Small intestine (tissue), 7 donors: Measurements from ENCODE around the gene GJC2. TPM values are rescaled to one million over a fixed set of nuclear protein-coding genes. Genes with fewer than 3 reads are reported as not detected.

Source experiments
- DNase-seq, 2 donors: peaks; one replicate each; pipeline versions ENCODE4 v3.0.0 to v3.0.0-alpha.2; 2013
- FAIRE-seq: peaks from 2 replicates; lab custom pipeline; 2012; peaks lifted over from hg19 to GRCh38; lab: Jason Lieb, UNC
- H3K27ac ChIP-seq, 3 donors: one replicate each; pipeline ENCODE4 v1.5.1; 2013; ENCODE audit warnings: low read length in 2 of 3, mild to moderate bottlenecking in 2 of 3, control low read depth in 1 of 3, inconsistent platforms in 1 of 3, low read depth in 1 of 3, moderate library complexity in 1 of 3
- H3K27me3 ChIP-seq, 3 donors: one replicate each; pipeline ENCODE4 v1.6.1; 2013; ENCODE audit warnings: low read length in 3 of 3, inconsistent platforms in 1 of 3; ENCODE audit not compliant: control insufficient read depth in 3 of 3, insufficient read depth in 3 of 3
- H3K36me3 ChIP-seq, 3 donors: one replicate each; pipeline ENCODE4 v1.6.1; 2013; ENCODE audit warnings: low read length in 3 of 3, inconsistent platforms in 1 of 3, low read depth in 1 of 3, mild to moderate bottlenecking in 1 of 3, moderate library complexity in 1 of 3; ENCODE audit not compliant: control insufficient read depth in 3 of 3, insufficient read depth in 2 of 3
- H3K4me1 ChIP-seq, 3 donors: one replicate each; pipeline ENCODE4 v1.6.1; 2013; ENCODE audit warnings: low read length in 2 of 3, inconsistent platforms in 1 of 3, low read depth in 1 of 3, mild to moderate bottlenecking in 1 of 3, moderate library complexity in 1 of 3; ENCODE audit not compliant: control insufficient read depth in 3 of 3, insufficient read depth in 2 of 3
- H3K4me3 ChIP-seq, 3 donors: one replicate each; pipeline ENCODE4 v1.5.1; 2013; ENCODE audit warnings: low read length in 3 of 3, control low read depth in 1 of 3, inconsistent platforms in 1 of 3, low read depth in 1 of 3, mild to moderate bottlenecking in 1 of 3, moderate library complexity in 1 of 3
- H3K9me3 ChIP-seq, 2 donors: one replicate each; pipeline ENCODE4 v1.6.1; 2013; ENCODE audit warnings: low read depth in 1 of 2, low read length in 1 of 2; ENCODE audit not compliant: control insufficient read depth in 2 of 2, insufficient read depth in 1 of 2
- WGBS, 3 donors: extraction: QIAGEN DNeasy Blood & Tissue Kit; methylation state at CpG; one replicate each; pipeline ENCODE4 v1.1.7; 2013; 5-methylcytosine and 5-hydroxymethylcytosine counted together
- polyA plus RNA-seq, 4 donors: library from polyadenylated mRNA; stranded (reverse) in 3 of 4; unstranded in 1 of 4; fragments of 200-250 nt in 3 of 4; fragments of 120-200 nt in 1 of 4; gene quantifications; one replicate each; pipeline versions ENCODE4 v1.2.1 to v1.2.3, GENCODE V29; 2013
- donor health status: healthy with polysubstance abuse.
- donor health status: control.
- donor health status: control.
- donor health status: Bipolar disorder and iron deficiency.
- donor health status: healthy.

Gene GJC2
- polyA plus RNA-seq, 4 donors, result 0.27 to 1.4 (median 0.99) TPM; not detected in 1

GRCh38 chr1:228190182-228190581 is 40.5 kb downstream of the GJC2 start:
- H3K27me3 ChIP-seq, result no peaks in the 10 kb centered on the region
- no peak overlapping the region for H3K27ac ChIP-seq
- no peaks in the 10 kb centered on the region for H3K36me3 ChIP-seq
- FAIRE-seq, result no peak
- no peaks in the 10 kb centered on the region for H3K4me1 ChIP-seq
- DNase-seq, result no peak
- 90 to 94% (median 90%) methylated on average over 14 of the region's 14 CpGs for WGBS, 3 donors
- H3K9me3 ChIP-seq, result no peaks in the 10 kb centered on the region
- no peak overlapping the region for H3K4me3 ChIP-seq

- no peak for DNase-seq
- H3K36me3 ChIP-seq, result no peaks in the 10 kb centered on the region
- no peaks in the 10 kb centered on the region for H3K9me3 ChIP-seq
- 85 to 92% (median 86%) methylated on average over 5 of the region's 5 CpGs for WGBS, 3 donors
- H3K27ac ChIP-seq, result no peak overlapping the region
- FAIRE-seq, result no peak
- no peaks in the 10 kb centered on the region for H3K27me3 ChIP-seq
- no peak overlapping the region for H3K4me3 ChIP-seq
- H3K4me1 ChIP-seq, result no peaks in the 10 kb centered on the region
Measured at GRCh38 chr1:228190778-228191177, 41.0 kb downstream of the GJC2 start.

- Histone ChIP-seq H3K36me3 (no peaks in the 10 kb centered on the region), H3K4me1 (no peaks in the 10 kb centered on the region), H3K9me3 (peaks cover 0 to 8% of the 10 kb centered on the region in 2 donors), H3K27me3 (no peaks in the 10 kb centered on the region), H3K27ac (no peak overlapping the region), H3K4me3 (no peak overlapping the region)
- 77 to 87% (median 83%) methylated on average over 3 of the region's 3 CpGs for WGBS, 3 donors
- DNase-seq (no peak), FAIRE-seq (no peak)
Measured at GRCh38 chr1:228194436-228194835, 44.7 kb downstream of the GJC2 start.

GRCh38 chr1:228194921-228195812 is 45.4 kb downstream of the GJC2 start:
- FAIRE-seq (no peak), DNase-seq (no peak)
- no peaks in the 10 kb centered on the region for H3K4me1 ChIP-seq
- no peak overlapping the region for H3K4me3 ChIP-seq
- WGBS, 3 donors, result 85 to 95% (median 91%) methylated on average over 8 of the region's 8 CpGs
- H3K27ac ChIP-seq, result no peak overlapping the region
- no peaks in the 10 kb centered on the region for H3K27me3 ChIP-seq
- H3K9me3 ChIP-seq, result peaks cover 0 to 8% of the 10 kb centered on the region in 2 donors
- H3K36me3 ChIP-seq, result no peaks in the 10 kb centered on the region

GRCh38 chr1:228197555-228198147 is 47.9 kb downstream of the GJC2 start:
- no peaks in the 10 kb centered on the region for H3K36me3 ChIP-seq
- no peak for FAIRE-seq
- H3K4me3 ChIP-seq, result no peak overlapping the region
- no peaks in the 10 kb centered on the region for H3K27me3 ChIP-seq
- H3K9me3 ChIP-seq, result peaks cover 0 to 8% of the 10 kb centered on the region in 2 donors
- no peak overlapping the region for H3K27ac ChIP-seq
- WGBS, 3 donors, result 91 to 96% (median 94%) methylated on average over 4 of the region's 4 CpGs
- no peak for DNase-seq
- no peaks in the 10 kb centered on the region for H3K4me1 ChIP-seq

- DNase-seq, result no peak
- no peak for FAIRE-seq
- Histone ChIP-seq H3K4me3 (no peak overlapping the region), H3K4me1 (no peaks in the 10 kb centered on the region), H3K9me3 (peaks cover 0 to 8% of the 10 kb centered on the region in 2 donors), H3K36me3 (no peaks in the 10 kb centered on the region), H3K27ac (no peak overlapping the region), H3K27me3 (no peaks in the 10 kb centered on the region)
- 66 to 75% (median 71%) methylated on average over 2 of the region's 2 CpGs for WGBS, 3 donors
Measured at GRCh38 chr1:228198977-228199590, 49.4 kb downstream of the GJC2 start.

GRCh38 chr1:228204958-228205357 is 55.2 kb downstream of the GJC2 start:
- H3K27ac ChIP-seq, result no peak overlapping the region
- no peaks in the 10 kb centered on the region for H3K36me3 ChIP-seq
- H3K4me1 ChIP-seq, result peaks cover 0 to 8% (median 0%) of the 10 kb centered on the region in 3 donors
- H3K4me3 ChIP-seq, result no peak overlapping the region
- no peak for DNase-seq
- FAIRE-seq, result no peak
- 43 to 54% (median 53%) methylated on average over 8 of the region's 8 CpGs for WGBS, 3 donors
- H3K9me3 ChIP-seq, result no peaks in the 10 kb centered on the region
- peaks cover 0 to 18% (median 2%) of the 10 kb centered on the region in 3 donors for H3K27me3 ChIP-seq
